Naive thymus-derived CD8-positive, alpha-beta T cell (primary cell): ENCODE data around the gene CACNA1D. TPM values are rescaled to one million over a fixed set of nuclear protein-coding genes. Genes with fewer than 3 reads are reported as not detected.

Source experiments
- ATAC-seq, 2 donors: fragments of 150-1000 bp; cut with Tn5 transposase in 1 of 2; sonication (Bioruptor Pico), chemical (Tn5 transposase) in 1 of 2; 1 replicate in 1 of 2; 2 replicates in 1 of 2; pipeline ENCODE4 v1.10.0; 2021; ENCODE audit warnings: mild to moderate bottlenecking in 2 of 2, moderate library complexity in 2 of 2
- POLR2A ChIA-PET: fragments of 350-600 bp; sonication (Branson Sonifier 250); formaldehyde crosslinking; loops from one replicate; lab custom pipeline; 2021; ENCODE audit warnings: antibody characterized with exemption; lab: Charles Lee
- DNase-seq, 10 donors: peaks; one replicate each; pipeline versions ENCODE4 v3.0.0 to v3.0.0-alpha.2; 2020 to 2022
- H3K27ac Mint-ChIP-seq, 10 donors: one replicate each; pipeline ENCODE4 v1.8.0; 2020 to 2022; ENCODE audit warnings: mild to moderate bottlenecking in 10 of 10, mixed read lengths in 10 of 10, moderate library complexity in 4 of 10, inconsistent platforms in 1 of 10
- H3K27me3 Mint-ChIP-seq, 5 donors: one replicate each; pipeline ENCODE4 v1.8.0; 2021 to 2022; ENCODE audit warnings: mixed read lengths in 5 of 5
- H3K36me3 Mint-ChIP-seq, 3 donors: one replicate each; pipeline ENCODE4 v1.8.0; 2020 to 2022; ENCODE audit warnings: mixed read lengths in 3 of 3, mild to moderate bottlenecking in 2 of 3, inconsistent platforms in 1 of 3
- H3K4me1 Mint-ChIP-seq, 4 donors: one replicate each; pipeline ENCODE4 v1.8.0; 2021 to 2022; ENCODE audit warnings: mixed read lengths in 4 of 4
- H3K4me3 Mint-ChIP-seq, 10 donors: one replicate each; pipeline ENCODE4 v1.8.0; 2020 to 2022; ENCODE audit warnings: mild to moderate bottlenecking in 10 of 10, mixed read lengths in 10 of 10, moderate library complexity in 6 of 10, inconsistent platforms in 1 of 10
- H3K9me3 Mint-ChIP-seq, 9 donors: one replicate each; pipeline ENCODE4 v1.8.0; 2020 to 2022; ENCODE audit warnings: mixed read lengths in 9 of 9, mild to moderate bottlenecking in 3 of 9, inconsistent platforms in 1 of 9, moderate library complexity in 1 of 9
- polyA plus RNA-seq, 3 donors: library from polyadenylated mRNA; unstranded; fragments of 300-500 nt; fragmentation: Illumina TruSeq; gene quantifications; one replicate each; pipeline ENCODE4 v1.2.3, GENCODE V29; 2021
- total RNA-seq, 8 experiments: library from RNA in 2 of 8; stranded (reverse) in 2 of 8; gene quantifications; one replicate each; pipeline ENCODE4 v1.2.3 and lab custom pipeline; 2021 to 2026

Gene CACNA1D
- total and polyA plus RNA-seq, 5 experiments from 2014 or later, result not detected

DNA sequence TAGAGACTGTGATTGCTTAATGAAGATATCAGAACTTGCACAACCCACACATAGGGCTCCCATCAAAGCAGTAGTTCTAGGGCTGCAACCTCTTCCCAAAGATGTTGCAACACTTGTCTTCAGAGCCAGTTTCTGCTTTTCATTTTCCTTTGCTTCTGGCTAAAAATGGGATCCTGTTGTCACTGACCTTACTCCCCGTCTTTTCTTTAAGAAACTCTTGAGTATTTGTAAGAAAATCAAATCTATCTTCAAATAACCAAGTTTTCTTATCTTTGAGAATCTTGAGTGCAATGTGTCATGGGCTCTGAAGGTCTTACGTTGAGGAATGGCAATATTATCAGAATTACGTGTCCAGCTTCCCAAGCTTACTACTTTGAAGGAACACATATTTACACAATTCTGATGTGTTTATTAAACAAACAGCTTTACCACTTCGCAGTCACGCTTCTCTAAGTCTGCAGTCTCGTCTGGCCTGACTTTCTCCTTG, 24.1 kb downstream of the CACNA1D start:
- no peak for DNase-seq
- no peaks in the 10 kb centered on the region for H3K9me3 Mint-ChIP-seq
- no peak overlapping the region for H3K4me3 Mint-ChIP-seq
- H3K4me1 Mint-ChIP-seq, result no peaks in the 10 kb centered on the region
- no peak overlapping the region for H3K27ac Mint-ChIP-seq
- no peaks in the 10 kb centered on the region for H3K36me3 Mint-ChIP-seq
- ATAC-seq, result no peak
- POLR2A ChIA-PET, result no interaction called here
- peaks cover 3 to 19% (median 11%) of the 10 kb centered on the region in 5 donors for H3K27me3 Mint-ChIP-seq

DNA sequence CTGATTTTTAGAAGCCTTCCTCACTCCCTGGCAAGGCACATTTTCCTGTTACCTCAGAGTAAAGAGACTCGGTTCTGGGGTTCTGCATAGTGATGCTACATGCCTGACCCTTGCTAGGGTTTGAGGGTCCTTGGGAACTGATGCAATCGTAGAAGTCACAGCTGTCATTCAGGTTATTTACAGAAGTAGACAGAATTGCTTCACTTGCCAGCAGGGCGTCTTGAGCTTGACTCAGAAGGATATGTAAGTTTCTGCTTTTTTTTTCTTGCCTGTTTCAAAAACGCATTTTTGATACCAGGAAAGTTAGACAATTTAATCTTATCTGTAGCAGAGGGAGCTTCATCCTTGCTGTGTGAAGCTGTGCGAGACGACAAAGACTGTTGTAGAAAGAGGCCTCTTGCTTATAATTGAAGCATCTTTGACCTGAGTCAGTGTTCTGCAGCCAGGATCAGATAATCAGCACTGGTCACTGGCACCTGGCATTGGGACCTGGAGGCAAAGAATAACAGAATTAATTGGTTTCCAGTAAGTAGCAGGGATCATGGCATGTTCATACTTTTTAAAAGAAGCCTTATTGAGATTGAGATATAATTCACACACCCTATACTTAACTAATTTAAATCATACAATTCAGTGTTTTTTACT, 24.8 kb downstream of the CACNA1D start:
- Mint-ChIP-seq H3K27me3 (peaks cover 5 to 19% (median 9%) of the 10 kb centered on the region in 5 donors), H3K4me3 (no peak overlapping the region), H3K9me3 (no peaks in the 10 kb centered on the region), H3K36me3 (no peaks in the 10 kb centered on the region), H3K27ac (no peak overlapping the region), H3K4me1 (no peaks in the 10 kb centered on the region)
- POLR2A ChIA-PET, result no interaction called here
- DNase-seq (no peak), ATAC-seq (no peak)

DNA sequence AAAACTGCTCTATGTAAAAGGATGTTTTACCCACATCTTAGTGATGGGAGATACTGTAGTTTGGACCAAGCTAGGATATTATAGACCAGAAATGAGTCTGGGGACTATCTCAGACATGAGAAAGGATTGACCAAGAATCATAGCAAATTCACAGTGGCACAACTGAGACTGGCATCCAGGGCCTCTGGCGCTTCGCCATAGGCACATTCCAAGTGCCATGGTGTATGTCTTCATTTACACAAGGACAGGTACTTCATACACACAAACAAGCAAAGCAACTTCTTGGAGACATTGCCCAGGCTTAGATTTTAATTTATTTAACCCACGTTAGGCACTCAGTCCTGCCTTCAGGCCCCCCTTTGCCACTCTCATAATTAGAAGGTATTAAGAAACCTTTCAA, 28.9 kb downstream of the CACNA1D start:
- POLR2A ChIA-PET, result no interaction called here
- Mint-ChIP-seq H3K9me3 (no peaks in the 10 kb centered on the region), H3K27me3 (peaks cover 5 to 19% (median 12%) of the 10 kb centered on the region in 5 donors), H3K4me3 (no peak overlapping the region), H3K4me1 (no peaks in the 10 kb centered on the region), H3K27ac (no peak overlapping the region), H3K36me3 (no peaks in the 10 kb centered on the region)
- DNase-seq (no peak), ATAC-seq (no peak)

DNA sequence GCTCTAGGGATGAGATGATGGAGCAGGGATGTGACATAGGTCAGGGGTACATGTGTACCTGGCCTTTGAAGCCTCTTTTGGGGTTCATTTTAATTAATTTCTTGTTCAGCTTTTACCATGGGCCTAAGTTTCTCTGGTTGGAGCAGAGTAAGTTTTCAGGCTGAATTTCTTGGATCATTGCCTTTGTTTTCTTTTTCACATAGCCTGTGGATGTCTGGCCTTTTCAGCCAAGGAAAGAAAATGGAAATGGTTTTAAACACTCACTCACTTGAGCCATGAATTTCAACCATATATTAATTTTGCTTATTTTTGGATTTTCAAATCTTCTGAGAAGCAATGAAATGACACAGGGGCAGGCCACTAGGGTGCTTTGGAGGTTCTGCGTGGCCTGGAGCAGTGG, 30.2 kb downstream of the CACNA1D start:
- ATAC-seq, result no peak
- POLR2A ChIA-PET, result no interaction called here

DNA sequence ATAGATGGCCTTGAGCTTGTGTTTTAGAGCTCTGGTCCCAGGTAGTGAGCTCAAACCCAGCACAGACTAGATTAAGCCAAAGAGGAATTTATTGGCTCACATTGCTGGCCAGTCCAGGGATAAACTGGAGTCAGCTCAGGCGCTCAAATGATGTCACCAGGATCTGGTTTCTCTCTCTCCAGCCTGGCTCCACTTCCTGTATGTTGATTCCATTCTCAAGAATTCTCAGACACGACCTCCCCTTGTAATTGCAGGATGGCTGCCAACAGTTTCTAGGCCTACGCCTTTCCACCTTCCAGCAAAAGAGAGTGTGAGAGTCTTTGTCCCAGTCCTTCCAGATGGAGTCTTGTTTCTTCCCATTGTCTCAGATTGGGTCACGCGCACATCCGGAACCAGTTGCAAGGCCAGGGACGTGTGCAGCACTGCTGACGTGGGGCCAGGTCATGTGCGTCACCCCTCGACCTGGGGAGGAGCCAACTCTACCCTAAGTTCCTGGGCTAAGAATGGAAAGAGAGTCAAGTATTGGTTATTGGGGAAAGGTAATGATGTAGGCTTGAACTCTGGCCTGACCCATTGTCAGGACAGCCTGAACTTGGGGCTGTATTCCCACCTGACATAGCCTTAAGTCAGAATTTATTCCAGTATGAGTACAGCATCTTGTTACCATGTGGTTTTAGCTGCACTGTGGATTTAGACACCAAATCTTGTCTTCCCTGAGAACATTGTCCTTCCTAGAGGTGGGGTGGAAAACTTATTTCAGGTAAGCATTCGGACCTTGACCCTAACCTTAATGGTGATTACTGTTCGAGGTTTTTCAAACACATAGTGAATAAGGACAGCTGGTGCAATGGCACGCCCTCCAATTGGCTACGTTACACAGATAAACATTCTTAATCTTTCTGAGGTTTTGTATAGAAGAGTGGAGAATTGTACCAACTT, 31.6 kb downstream of the CACNA1D start:
- no peak overlapping the region for H3K4me3 Mint-ChIP-seq

More for the DNA sequence above, 30.2 kb downstream of the CACNA1D start:
- no peak for DNase-seq
- Mint-ChIP-seq H3K4me3 (no peak overlapping the region), H3K9me3 (no peaks in the 10 kb centered on the region), H3K4me1 (no peaks in the 10 kb centered on the region), H3K27me3 (peaks cover 5 to 19% (median 12%) of the 10 kb centered on the region in 5 donors), H3K27ac (no peak overlapping the region), H3K36me3 (no peaks in the 10 kb centered on the region)

DNA sequence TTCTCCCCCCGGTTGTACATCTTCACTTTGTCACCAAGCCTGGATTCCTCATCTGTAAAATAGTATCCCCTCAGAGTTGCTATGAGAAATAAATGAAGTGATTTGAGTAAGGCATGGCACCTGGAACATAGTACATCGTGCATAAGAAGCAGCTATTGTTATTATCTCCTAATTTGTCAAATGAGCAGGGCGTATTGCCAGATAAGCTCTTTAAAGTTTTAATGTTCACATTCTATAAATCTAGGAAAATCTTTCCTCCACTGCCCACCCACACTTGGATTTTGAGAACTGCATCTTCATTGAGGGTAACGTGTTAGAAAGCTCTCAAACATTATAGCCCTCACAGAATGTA, 32.3 kb downstream of the CACNA1D start:
- POLR2A ChIA-PET, result no interaction called here
- H3K27me3 Mint-ChIP-seq, result peaks cover 7 to 30% (median 16%) of the 10 kb centered on the region in 5 donors
- no peaks in the 10 kb centered on the region for H3K36me3 Mint-ChIP-seq
- DNase-seq, result no peak
- H3K9me3 Mint-ChIP-seq, result no peaks in the 10 kb centered on the region
- no peak overlapping the region for H3K27ac Mint-ChIP-seq
- H3K4me3 Mint-ChIP-seq, result no peak overlapping the region
- ATAC-seq, result no peak
- no peaks in the 10 kb centered on the region for H3K4me1 Mint-ChIP-seq

More for the DNA sequence above, 31.6 kb downstream of the CACNA1D start:
- POLR2A ChIA-PET, result no interaction called here
- Mint-ChIP-seq H3K36me3 (no peaks in the 10 kb centered on the region), H3K27ac (no peak overlapping the region), H3K27me3 (peaks cover 6 to 27% (median 15%) of the 10 kb centered on the region in 5 donors), H3K4me1 (no peaks in the 10 kb centered on the region), H3K9me3 (no peaks in the 10 kb centered on the region)
- DNase-seq, result no peak
- ATAC-seq, result no peak

DNA sequence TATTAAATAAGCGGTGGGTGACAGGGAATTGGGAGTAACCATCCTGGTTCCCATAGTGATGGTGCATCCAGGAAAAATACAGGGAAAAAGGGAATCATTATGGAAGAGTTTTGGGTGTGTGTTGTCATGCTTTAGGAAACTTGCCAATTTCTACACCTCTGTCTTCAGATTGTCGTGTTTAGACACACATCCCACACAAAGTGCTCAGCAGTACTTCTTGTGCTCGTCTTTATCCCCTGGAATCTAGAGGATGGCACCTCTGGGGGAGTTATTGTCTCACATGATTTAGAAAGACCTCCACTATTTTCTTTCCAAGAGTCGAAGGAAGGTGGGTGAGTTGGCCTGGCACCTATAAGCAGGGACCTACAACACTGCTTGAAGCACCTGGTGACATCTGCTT, 35.8 kb downstream of the CACNA1D start:
- Mint-ChIP-seq H3K4me3 (no peak overlapping the region), H3K9me3 (no peaks in the 10 kb centered on the region), H3K27me3 (peaks cover 3 to 31% (median 13%) of the 10 kb centered on the region in 5 donors), H3K36me3 (no peaks in the 10 kb centered on the region), H3K27ac (no peak overlapping the region), H3K4me1 (no peaks in the 10 kb centered on the region)
- ATAC-seq, result no peak
- POLR2A ChIA-PET, result no interaction called here
- no peak for DNase-seq

DNA sequence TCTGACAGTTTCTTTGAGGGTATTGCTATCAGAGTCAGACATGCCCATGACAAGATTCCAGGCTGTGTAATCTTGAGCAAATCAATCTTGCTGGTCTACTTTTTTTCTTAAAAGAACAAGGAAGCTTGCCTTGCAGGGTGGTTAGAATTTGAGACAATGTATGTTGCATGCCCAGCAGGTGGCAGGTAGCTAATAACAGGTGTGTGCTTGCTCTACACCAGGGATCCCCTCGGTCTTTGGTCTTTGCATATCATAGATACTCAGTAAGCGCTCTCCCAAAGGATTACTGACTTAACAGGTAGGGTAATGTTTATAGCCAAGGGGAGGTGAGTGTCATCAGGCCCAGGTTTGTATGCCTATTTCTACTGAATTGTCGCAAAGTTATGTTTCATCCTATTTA, 37.3 kb downstream of the CACNA1D start:
- no peaks in the 10 kb centered on the region for H3K4me1 Mint-ChIP-seq
- H3K4me3 Mint-ChIP-seq, result no peak overlapping the region
- no peaks in the 10 kb centered on the region for H3K36me3 Mint-ChIP-seq
- ATAC-seq (no peak), DNase-seq (no peak)
- H3K27me3 Mint-ChIP-seq, result peaks cover 3 to 38% (median 13%) of the 10 kb centered on the region in 5 donors
- POLR2A ChIA-PET, result no interaction called here
- H3K9me3 Mint-ChIP-seq, result no peaks in the 10 kb centered on the region
- H3K27ac Mint-ChIP-seq, result no peak overlapping the region

DNA sequence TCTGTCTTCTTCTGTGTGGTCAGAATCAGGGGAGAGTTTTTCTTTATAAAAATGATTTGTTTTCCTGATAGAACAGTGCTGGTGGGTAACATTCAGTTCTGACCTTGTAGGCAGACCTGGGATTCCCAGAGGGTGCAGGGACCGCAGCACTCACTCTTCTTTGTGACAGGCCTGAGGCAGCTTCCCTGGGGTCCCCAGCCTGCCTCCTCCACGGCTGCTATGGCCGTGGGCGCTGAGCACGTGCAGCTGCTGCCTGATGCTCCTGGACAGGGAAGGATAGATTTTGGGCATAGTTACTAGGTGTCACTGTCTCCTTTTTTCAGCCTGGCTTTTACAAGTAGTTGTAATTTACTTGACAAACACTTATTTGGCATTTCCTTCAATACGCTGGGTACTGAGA, 39.1 kb downstream of the CACNA1D start:
- Mint-ChIP-seq H3K27ac (no peak overlapping the region), H3K4me1 (no peaks in the 10 kb centered on the region), H3K4me3 (no peak overlapping the region), H3K27me3 (peaks cover 3 to 38% (median 14%) of the 10 kb centered on the region in 5 donors), H3K9me3 (no peaks in the 10 kb centered on the region), H3K36me3 (no peaks in the 10 kb centered on the region)
- POLR2A ChIA-PET, result no interaction called here
- ATAC-seq (no peak), DNase-seq (no peak)

DNA sequence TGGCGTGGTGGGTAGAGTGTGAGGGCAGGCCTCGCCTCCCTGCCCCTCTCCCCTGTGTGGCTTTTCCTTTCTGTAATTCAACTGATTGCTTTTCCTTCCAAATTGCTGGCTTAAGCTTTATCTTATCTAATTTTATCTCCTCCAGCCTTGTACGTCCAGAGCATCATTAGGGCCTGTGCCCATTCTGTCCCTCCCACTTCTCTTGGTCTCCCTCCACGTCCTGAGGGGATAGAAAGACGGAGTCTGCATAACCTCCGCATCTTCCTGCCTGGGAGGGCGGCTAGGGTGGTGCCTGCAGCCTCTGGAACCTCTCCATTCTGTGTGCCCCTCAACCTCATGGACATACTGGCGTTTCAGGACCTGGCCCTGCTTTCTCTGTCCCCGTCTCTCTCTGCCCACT, 39.8 kb downstream of the CACNA1D start:
- H3K4me1 Mint-ChIP-seq, result no peaks in the 10 kb centered on the region

DNA sequence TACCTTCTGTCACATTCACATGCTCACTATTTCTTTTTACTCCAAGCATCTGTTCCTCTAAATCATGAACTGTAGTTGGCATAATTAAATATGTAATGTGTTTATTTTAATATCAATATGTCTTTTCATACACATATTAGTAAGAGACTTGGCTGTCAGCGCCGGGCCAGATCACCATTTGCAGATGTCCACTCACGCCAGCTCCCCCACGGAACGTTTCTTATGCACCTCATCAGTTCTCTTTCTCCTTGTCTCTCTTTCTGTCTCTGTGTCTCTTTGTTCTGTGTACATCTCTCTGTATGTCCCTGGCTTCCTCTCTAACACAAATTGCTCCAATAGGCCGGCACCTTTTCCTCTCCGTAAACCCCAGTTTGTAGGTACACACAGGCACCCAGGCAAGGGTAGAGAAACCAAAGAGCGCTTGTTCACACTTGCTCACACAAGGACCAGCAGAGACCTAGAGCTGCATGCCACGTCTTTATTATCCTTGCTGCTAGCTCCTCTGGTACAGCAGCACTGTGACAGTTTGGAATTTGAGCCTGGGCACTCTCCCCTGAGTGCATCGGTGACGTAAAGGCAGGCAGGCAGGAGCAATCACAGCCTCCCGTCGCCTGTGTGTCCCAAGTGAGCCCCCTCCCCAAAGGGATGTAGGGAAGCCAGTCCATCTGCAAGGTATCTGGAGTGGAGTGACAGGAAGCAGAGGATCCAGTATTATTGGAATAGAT, 40.4 kb downstream of the CACNA1D start:
- H3K4me3 Mint-ChIP-seq, result no peak overlapping the region

More for the DNA sequence above, 39.8 kb downstream of the CACNA1D start:
- H3K9me3 Mint-ChIP-seq, result no peaks in the 10 kb centered on the region
- no peak for ATAC-seq
- H3K4me3 Mint-ChIP-seq, result no peak overlapping the region
- H3K36me3 Mint-ChIP-seq, result no peaks in the 10 kb centered on the region
- H3K27me3 Mint-ChIP-seq, result peaks cover 3 to 42% (median 16%) of the 10 kb centered on the region in 5 donors
- H3K27ac Mint-ChIP-seq, result no peak overlapping the region
- POLR2A ChIA-PET, result no interaction called here
- no peak for DNase-seq

DNA sequence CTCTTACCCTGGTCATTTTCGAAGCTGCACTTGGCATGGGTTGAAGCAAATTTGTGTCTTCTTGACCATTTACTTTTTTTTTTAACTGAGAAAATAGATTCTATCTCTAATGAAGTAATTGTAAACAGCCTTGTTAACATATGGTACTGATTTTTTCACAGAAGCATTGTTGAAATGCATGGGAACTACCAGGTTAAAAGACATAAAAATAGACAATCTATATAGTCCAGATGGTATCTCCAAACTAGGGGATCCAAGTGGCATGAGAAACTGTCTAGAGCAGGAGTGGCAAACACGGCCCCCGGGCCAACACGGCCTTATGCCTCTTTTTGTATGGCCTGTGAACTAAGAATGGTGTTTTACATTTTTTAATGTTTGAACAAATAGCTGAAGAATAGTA, 41.9 kb downstream of the CACNA1D start:
- peaks cover 6 to 34% (median 20%) of the 10 kb centered on the region in 5 donors for H3K27me3 Mint-ChIP-seq
- POLR2A ChIA-PET, result no interaction called here
- H3K4me1 Mint-ChIP-seq, result no peaks in the 10 kb centered on the region
- no peak overlapping the region for H3K4me3 Mint-ChIP-seq
- H3K36me3 Mint-ChIP-seq, result no peaks in the 10 kb centered on the region
- H3K9me3 Mint-ChIP-seq, result no peaks in the 10 kb centered on the region
- no peak for ATAC-seq
- DNase-seq, result no peak
- no peak overlapping the region for H3K27ac Mint-ChIP-seq

More for the DNA sequence above, 40.4 kb downstream of the CACNA1D start:
- DNase-seq, result no peak
- Mint-ChIP-seq H3K27ac (no peak overlapping the region), H3K9me3 (no peaks in the 10 kb centered on the region), H3K27me3 (peaks cover 8 to 45% (median 21%) of the 10 kb centered on the region in 5 donors), H3K36me3 (no peaks in the 10 kb centered on the region), H3K4me1 (no peaks in the 10 kb centered on the region)
- POLR2A ChIA-PET, result no interaction called here
- no peak for ATAC-seq

DNA sequence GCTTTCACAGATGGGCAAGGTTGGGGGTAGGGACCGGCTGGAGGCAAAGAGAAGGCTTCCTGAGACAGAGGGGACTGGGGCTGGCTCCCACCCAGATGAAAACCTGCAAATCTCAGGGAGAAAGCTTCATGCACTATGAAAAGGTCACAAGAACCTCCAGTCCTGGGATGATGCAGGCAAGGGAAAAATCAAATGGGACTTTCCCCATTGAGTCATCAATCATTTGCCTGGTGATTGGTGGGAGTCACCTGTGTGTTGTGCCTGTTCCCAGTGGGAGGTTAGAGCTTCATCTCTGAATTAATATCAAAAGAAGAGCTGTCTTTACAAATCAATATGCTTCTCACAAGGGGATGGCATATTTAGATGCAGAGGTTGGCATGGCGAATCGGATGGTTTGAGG, 49.9 kb downstream of the CACNA1D start:
- H3K4me3 Mint-ChIP-seq, result no peak overlapping the region
- no peaks in the 10 kb centered on the region for H3K36me3 Mint-ChIP-seq
- peaks cover 9 to 21% (median 17%) of the 10 kb centered on the region in 5 donors for H3K27me3 Mint-ChIP-seq
- no peak for DNase-seq
- no peak for ATAC-seq
- POLR2A ChIA-PET, result no interaction called here
- no peak overlapping the region for H3K27ac Mint-ChIP-seq
- H3K9me3 Mint-ChIP-seq, result no peaks in the 10 kb centered on the region
- no peaks in the 10 kb centered on the region for H3K4me1 Mint-ChIP-seq
